ENCODE measurements around the gene PICK1.
"Not testable (repeated sequence)": the region's sequence is repeated elsewhere in the genome, so short reads cannot be mapped to it uniquely, and the experiment has no call there.

The PICK1 gene

DNA sequence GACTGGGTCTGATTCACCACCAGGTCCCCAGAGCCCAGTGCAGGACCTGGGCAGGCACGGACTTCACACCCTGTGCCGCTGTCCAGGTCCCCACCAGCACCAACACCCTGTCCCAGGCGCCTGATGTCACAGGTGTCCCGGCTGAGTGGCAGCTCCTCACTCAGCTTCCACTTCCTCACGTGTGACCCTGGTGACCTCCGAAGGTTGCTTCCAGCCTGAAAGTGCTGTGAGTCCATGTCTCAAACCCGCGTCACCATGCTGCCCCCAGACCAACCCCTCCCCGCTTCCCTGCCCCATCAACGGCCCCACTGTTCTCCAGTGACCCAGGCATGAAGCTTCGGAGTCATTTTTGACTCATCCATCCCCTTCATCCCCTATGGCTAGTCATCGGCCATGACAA lies 25.7 kb upstream of the PICK1 start:
- DNase-seq: no peak

GRCh38 chr22:38032681-38033521 lies 24.3 kb upstream of the PICK1 start:
- DNase-seq: no peak

GRCh38 chr22:38033522-38034277 lies 23.5 kb upstream of the PICK1 start:
- DNase-seq: no peak

DNA sequence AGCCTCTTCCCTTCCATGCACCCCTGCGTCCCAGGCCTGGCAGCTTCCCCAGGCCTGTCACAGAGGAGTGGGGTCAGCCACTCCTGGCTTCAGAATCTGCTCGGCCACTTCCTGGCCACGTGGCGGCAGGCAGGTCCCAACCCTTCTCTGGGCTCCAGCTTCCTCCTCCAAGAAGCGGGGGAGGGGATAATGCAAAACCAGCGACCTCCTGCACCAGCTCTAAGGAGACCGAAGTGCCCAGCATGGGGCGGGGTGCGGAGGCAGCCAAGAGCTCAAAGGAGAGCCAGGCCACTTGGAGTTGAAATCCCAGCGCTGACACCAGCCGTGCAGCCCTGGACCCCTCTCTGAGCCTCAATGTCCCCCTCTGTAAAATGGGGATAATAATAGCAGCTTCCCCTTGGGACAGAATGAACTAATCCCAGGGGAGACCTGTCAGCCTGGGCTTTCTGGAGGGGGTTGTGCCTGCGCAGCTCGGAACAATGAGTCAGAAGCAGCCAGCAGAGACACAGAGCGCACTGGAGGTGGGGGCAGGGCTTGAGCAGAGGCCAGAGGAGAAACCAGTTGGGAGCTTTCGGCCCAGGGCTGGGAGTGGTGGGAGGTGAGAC lies 22.8 kb upstream of the PICK1 start:
- no peak for DNase-seq

- DNase-seq: no peak
Observed at GRCh38 chr22:38034884-38035529, 22.2 kb upstream of the PICK1 start.

GRCh38 chr22:38035530-38035885 lies 21.7 kb upstream of the PICK1 start:
- DNase-seq: no peak

GRCh38 chr22:38036392-38037062 lies 20.7 kb upstream of the PICK1 start:
- no peak for DNase-seq

DNA sequence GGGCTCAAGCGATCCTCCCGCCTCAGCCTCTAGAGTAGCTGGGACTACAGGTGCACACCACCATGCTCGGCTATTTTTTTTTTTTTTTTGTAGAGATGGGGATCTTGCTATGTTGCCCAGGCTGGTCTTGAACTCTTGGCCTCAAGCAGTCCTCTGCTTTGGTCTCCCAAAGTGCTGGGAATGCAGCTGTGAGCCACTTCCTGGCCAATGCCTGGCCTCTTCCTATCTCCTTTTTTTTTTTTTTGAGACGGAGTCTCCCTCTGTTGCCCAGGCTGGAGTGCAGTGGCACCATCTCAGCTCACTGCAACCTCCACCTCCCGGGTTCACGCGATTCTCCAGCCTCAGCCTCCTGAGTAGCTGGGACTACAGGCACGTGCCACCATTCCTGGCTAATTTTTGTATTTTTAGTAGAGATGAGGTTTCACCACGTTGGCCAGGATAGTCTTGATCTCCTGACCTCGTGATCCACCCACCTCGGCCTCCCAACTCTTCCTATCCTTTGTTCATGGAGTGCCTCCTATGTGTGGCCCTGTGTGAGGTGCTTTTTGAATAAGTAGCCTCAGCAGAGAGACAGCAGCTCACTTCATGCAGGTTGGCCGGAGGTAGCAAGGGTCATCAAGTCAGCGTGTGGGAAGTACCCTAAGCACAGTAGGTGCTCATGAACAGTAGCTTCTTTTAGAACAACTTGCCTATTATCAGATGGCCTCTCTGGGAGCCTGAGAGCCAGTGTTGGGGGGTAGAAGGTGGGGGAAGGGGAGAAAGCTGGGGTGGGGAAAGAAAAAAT lies 19.6 kb upstream of the PICK1 start:
- not testable (repeated sequence) for DNase-seq

DNA sequence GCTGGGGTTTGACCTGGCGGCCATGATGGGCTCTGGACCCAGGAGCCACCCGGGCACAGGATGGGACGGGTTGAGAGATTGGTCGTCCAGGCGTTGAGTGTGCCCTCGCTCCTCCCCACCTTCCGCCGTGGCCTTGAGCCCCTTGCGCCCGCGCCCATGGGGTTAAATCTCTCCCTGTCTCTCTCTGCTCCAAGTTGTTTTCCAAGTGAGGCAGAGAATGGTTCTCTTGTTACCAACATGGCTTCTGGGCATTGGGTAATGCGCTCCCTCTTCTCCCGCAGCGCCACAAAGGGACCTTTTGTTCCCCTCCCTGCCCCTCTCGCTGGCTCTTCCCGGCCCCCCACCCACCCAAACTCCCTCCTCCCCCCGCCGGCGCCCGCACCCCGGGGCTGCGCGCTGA lies 18.8 kb upstream of the PICK1 start:
- no peak for DNase-seq

- DNase-seq: no peak
Observed at GRCh38 chr22:38038890-38039812, 18.1 kb upstream of the PICK1 start.

DNA sequence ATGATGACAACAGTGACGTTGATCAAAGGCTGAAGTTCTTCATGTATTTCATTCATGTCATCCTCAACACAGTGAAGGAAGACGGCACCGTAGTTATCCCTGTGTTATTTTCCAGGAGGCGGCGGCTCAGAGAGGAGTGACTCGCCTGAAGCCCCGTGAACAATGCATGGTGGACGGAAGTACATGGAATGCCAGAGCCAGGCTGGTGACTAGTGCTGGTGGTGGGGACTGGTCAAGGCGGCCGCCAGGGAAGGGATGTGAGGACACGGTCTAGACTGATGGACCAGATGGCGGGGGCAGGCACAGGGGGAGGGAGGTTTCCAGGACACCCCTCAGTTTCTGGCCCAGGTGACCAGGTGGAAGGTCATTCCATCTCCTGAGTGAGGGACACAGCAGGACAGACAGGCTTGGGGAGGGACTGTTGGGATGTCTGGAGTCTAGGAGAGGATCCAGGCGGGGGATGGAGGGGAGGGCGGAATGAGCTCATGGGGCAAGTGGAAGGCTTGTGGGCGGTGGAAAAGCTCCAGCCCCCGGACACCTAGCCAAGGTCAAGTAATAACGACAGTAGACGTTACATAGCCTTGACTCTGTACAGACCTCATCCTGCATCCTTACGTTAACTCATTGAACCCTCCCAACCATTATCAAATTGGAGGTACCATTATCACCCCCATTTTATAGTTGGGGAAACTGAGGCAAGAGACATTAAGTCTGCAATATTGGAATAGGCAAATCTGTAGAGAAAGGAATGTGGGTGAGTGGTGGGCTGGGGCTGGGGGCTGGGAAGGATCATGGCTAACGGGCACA lies 16.0 kb upstream of the PICK1 start:
- no peak for DNase-seq

DNA sequence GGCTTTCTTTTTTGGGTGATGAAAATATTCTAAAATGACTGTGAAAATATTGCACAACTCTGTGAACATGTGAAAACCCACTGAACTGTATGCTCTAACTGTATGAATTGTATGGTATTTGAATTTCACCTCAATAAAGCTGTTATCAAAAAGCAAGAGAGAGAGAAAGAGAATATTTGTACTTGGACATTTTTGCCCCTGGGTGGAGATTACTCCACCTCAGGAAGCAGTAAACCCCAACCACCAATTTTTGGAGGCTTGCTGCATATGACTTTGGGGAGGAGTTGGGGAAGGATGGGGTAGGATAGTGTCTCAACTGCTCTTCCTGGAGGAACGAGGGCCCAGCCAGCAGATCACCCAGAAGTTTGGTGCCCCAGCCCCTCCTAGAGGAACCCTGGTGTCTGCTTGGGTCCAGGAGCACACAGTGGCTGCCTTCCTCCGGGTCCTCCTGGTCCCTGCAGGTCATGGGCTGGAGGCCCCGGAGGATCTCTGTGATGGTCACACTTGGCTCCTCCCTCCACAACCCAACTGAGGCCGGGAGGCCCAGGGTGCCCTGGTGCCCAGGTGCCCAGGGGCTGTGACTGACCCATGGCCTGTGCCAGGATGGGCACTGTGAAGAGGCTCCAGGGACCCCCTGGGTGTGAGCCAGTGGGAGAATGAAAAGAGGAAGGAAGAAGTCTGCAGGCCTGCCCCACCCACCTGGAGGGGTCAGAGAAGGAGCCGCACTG lies 15.3 kb upstream of the PICK1 start:
- no peak for DNase-seq

- no peak for DNase-seq
Observed at GRCh38 chr22:38042488-38042790, 14.8 kb upstream of the PICK1 start.

DNA sequence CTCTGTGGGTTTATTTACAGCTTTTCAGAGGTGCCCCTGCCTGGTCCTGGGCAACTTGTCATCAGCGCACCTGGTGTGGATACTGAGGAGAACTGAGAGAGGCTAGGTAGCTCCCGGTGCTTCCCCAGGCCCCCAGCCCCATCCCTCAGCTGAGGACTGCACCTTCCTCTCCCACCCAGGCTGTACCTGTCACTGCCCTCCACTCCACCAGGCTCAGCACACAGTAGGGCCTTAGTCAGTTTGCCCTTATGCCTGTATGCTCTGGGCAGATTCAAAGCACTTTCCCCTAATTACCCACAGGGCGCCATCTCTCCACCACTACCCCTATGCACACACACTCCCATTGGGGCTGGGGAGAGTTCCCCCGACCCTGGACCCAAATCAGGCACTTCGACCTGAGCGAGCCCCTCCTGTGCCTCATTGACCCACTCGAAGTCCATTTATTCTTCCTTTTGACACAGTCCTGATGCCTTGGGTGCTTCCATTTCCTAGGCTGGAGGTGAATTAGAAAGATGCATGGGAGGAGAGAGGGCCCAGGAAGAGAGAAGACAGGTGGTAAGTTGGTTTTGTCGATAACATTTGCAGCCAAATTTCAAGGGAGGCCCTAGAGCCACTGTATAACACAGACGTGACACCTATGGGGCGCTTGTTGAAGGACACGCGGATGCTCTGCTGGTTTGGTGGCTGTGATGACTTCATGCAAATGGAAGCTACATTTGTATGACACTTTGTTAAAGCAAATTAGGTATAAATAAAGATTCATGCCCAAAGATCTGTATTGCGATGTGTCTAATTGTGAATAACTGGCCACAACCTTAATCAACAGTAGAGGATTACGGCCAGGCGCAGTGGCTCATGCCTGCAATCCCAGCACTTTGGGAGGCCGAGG lies 13.8 kb upstream of the PICK1 start:
- no peak for DNase-seq

GRCh38 chr22:38046070-38046748 lies 11.0 kb upstream of the PICK1 start:
- DNase-seq: no peak

- DNase-seq: no peak
Observed at GRCh38 chr22:38049812-38050619, 7.2 kb upstream of the PICK1 start.

GRCh38 chr22:38050720-38051119 lies 6.5 kb upstream of the PICK1 start:
- no peak for DNase-seq

Measured in stimulated activated naive CD4-positive, alpha-beta T cell treated with Interleukin-2 at 50 U/mL for 16 hours (primary cell).